ENCODE results near the gene CCDC152.

GRCh38 chr5:42808888-42809611, 52.4 kb downstream of the CCDC152 start:
- TF ChIP-seq, protein P1, sequence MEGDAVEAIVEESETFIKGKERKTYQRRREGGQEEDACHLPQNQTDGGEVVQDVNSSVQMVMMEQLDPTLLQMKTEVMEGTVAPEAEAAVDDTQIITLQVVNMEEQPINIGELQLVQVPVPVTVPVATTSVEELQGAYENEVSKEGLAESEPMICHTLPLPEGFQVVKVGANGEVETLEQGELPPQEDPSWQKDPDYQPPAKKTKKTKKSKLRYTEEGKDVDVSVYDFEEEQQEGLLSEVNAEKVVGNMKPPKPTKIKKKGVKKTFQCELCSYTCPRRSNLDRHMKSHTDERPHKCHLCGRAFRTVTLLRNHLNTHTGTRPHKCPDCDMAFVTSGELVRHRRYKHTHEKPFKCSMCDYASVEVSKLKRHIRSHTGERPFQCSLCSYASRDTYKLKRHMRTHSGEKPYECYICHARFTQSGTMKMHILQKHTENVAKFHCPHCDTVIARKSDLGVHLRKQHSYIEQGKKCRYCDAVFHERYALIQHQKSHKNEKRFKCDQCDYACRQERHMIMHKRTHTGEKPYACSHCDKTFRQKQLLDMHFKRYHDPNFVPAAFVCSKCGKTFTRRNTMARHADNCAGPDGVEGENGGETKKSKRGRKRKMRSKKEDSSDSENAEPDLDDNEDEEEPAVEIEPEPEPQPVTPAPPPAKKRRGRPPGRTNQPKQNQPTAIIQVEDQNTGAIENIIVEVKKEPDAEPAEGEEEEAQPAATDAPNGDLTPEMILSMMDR (IDR thresholded peaks at IDR 0.05; ENCODE audit: borderline replicate concordance, extremely low read depth, low read length, poor library complexity, severe bottlenecking): no peak
- TF ChIP-seq EZH2 (IDR thresholded peaks at IDR 0.05; ENCODE audit: borderline replicate concordance, low read depth, low read length, severe bottlenecking): no peak
